Loucy (cell line): ENCODE measurements around the gene OR7G1.
"Not testable (repeated sequence)": the region's sequence is repeated elsewhere in the genome, so short reads cannot be mapped to it uniquely, and the experiment has no call there.

Source experiments
- H2AFZ ChIP-seq: fragments of 200-600 bp; sonication (generic); 2 replicates; pipeline ENCODE4 v1.6.0; 2016; ENCODE audit warnings: antibody characterized with exemption, mild to moderate bottlenecking, low read length, moderate library complexity
- H3F3A ChIP-seq: fragments of 200-600 bp; 2 replicates; pipeline ENCODE4 v1.6.0; 2016; ENCODE audit warnings: antibody characterized with exemption, low read depth, mild to moderate bottlenecking
- H3K27me3 ChIP-seq: fragments of 200-600 bp; sonication (generic); 2 replicates; pipeline ENCODE4 v1.6.1; 2014; ENCODE audit warnings: low read length, mild to moderate bottlenecking; ENCODE audit not compliant: insufficient read depth, poor library complexity, severe bottlenecking
- H3K36me3 ChIP-seq: fragments of 200-600 bp; sonication (generic); 2 replicates; pipeline ENCODE4 v1.6.1; 2016; ENCODE audit warnings: low read length; ENCODE audit not compliant: insufficient read depth
- H3K4me1 ChIP-seq: fragments of 200-600 bp; sonication (generic); 2 replicates; pipeline ENCODE4 v1.5.1; 2014; ENCODE audit warnings: low read length, mild to moderate bottlenecking; ENCODE audit not compliant: insufficient read depth, poor library complexity, severe bottlenecking
- H3K4me2 ChIP-seq: fragments of 200-600 bp; sonication (generic); 2 replicates; pipeline ENCODE4 v1.6.0; 2014; ENCODE audit warnings: antibody characterized with exemption, low read length, low read depth, mild to moderate bottlenecking; ENCODE audit not compliant: poor library complexity, severe bottlenecking
- H3K4me3 ChIP-seq: fragments of 200-600 bp; sonication (generic); 2 replicates; pipeline ENCODE4 v1.5.1; 2014; ENCODE audit warnings: low read length, mild to moderate bottlenecking, mixed read lengths; ENCODE audit not compliant: poor library complexity, severe bottlenecking
- H3K79me2 ChIP-seq: fragments of 200-600 bp; sonication (generic); 2 replicates; pipeline ENCODE4 v1.6.1; 2014; ENCODE audit warnings: low read length; ENCODE audit not compliant: insufficient read depth
- H3K9ac ChIP-seq: fragments of 200-600 bp; sonication (generic); 2 replicates; pipeline ENCODE4 v1.6.0; 2014; ENCODE audit warnings: mild to moderate bottlenecking, low read depth, low read length, moderate library complexity; ENCODE audit not compliant: poor library complexity, severe bottlenecking
- H3K9me2 ChIP-seq: fragments of 200-600 bp; sonication (generic); replicated peaks from 2 replicates; pipeline ENCODE4 v1.6.1; 2016; ENCODE audit warnings: low read depth, low read length, mixed read lengths
- H3K9me3 ChIP-seq: fragments of 200-600 bp; sonication (generic); 2 replicates; pipeline ENCODE4 v1.6.1; 2014; ENCODE audit warnings: mild to moderate bottlenecking, antibody characterized with exemption, low read length, low read depth; ENCODE audit not compliant: insufficient read depth
- H4K20me1 ChIP-seq: fragments of 200-600 bp; sonication (generic); 2 replicates; pipeline ENCODE4 v1.6.0; 2014; ENCODE audit warnings: antibody characterized with exemption, low read length, mild to moderate bottlenecking; ENCODE audit not compliant: insufficient read depth, poor library complexity, severe bottlenecking
- EZH2phosphoT487 ChIP-seq: fragments of 200-600 bp; IDR thresholded peaks from 2 replicates; pipeline ENCODE4 v1.6.1; 2018; ENCODE audit warnings: antibody characterized with exemption, mild to moderate bottlenecking, moderate library complexity, borderline replicate concordance
- TF ChIP-seq, protein P1 (sequence below): fragments of 200-600 bp; sonication (generic); conservative IDR thresholded peaks from 2 replicates; pipeline ENCODE4 v1.5.1; 2014; ENCODE audit warnings: mild to moderate bottlenecking, antibody characterized with exemption, low read length

OR7G1 gene

GRCh38 chr19:9073806-9074205, 41.8 kb downstream of the OR7G1 start:
- Histone ChIP-seq H3K9me3 (no peaks in the 10 kb centered on the region), H3K27me3 (no peaks in the 10 kb centered on the region), H3K4me2 (no peak overlapping the region), H3K36me3 (no peaks in the 10 kb centered on the region), H3K9ac (no peak overlapping the region), H3K79me2 (no peaks in the 10 kb centered on the region), H4K20me1 (no peaks in the 10 kb centered on the region), H3K4me3 (no peak overlapping the region), H2AFZ (no peak overlapping the region), H3F3A (no peaks in the 10 kb centered on the region), H3K9me2 (no peaks in the 10 kb centered on the region), H3K4me1 (no peaks in the 10 kb centered on the region)
- no peak for TF ChIP-seq EZH2phosphoT487
- TF ChIP-seq, protein P1, sequence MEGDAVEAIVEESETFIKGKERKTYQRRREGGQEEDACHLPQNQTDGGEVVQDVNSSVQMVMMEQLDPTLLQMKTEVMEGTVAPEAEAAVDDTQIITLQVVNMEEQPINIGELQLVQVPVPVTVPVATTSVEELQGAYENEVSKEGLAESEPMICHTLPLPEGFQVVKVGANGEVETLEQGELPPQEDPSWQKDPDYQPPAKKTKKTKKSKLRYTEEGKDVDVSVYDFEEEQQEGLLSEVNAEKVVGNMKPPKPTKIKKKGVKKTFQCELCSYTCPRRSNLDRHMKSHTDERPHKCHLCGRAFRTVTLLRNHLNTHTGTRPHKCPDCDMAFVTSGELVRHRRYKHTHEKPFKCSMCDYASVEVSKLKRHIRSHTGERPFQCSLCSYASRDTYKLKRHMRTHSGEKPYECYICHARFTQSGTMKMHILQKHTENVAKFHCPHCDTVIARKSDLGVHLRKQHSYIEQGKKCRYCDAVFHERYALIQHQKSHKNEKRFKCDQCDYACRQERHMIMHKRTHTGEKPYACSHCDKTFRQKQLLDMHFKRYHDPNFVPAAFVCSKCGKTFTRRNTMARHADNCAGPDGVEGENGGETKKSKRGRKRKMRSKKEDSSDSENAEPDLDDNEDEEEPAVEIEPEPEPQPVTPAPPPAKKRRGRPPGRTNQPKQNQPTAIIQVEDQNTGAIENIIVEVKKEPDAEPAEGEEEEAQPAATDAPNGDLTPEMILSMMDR: no peak

- H3K9ac ChIP-seq, H3K9me2 ChIP-seq, H3K4me3 ChIP-seq, H3K4me2 ChIP-seq, H3F3A ChIP-seq, H3K36me3 ChIP-seq, H3K79me2 ChIP-seq, H3K4me1 ChIP-seq, H2AFZ ChIP-seq, H3K27me3 ChIP-seq, H3K9me3 ChIP-seq, H4K20me1 ChIP-seq: not testable (repeated sequence)
Observed at GRCh38 chr19:9071720-9072119, 43.8 kb downstream of the OR7G1 start.

DNA sequence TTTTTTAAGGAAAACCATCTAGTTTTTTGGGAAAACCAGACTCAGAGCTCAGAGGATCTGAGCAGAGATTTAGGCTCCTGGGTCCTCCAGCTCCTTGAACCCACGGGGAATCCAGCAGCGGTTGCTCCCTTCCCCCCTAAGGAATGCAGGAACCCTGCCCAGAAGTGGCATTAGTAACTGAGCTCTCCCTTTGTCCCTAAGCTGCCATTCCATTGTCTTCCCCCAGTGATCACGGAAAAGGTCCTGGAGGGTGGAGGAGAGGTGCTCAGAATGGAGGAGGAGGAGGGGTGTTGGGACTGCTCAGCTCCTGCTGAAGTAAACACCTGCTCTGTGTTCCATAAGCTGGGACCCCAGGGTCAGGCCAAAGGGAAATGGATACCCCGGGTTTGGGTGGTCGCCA, 45.5 kb downstream of the OR7G1 start:
- Histone ChIP-seq H3K27me3 (no peaks in the 10 kb centered on the region), H3K9me3 (no peaks in the 10 kb centered on the region), H2AFZ (no peak overlapping the region), H3K9me2 (no peaks in the 10 kb centered on the region), H3F3A (no peaks in the 10 kb centered on the region), H3K79me2 (no peaks in the 10 kb centered on the region), H4K20me1 (no peaks in the 10 kb centered on the region), H3K4me2 (no peak overlapping the region), H3K9ac (no peak overlapping the region), H3K4me1 (no peaks in the 10 kb centered on the region), H3K36me3 (no peaks in the 10 kb centered on the region), H3K4me3 (no peak overlapping the region)
- no peak for TF ChIP-seq EZH2phosphoT487
- TF ChIP-seq, protein P1: no peak

DNA sequence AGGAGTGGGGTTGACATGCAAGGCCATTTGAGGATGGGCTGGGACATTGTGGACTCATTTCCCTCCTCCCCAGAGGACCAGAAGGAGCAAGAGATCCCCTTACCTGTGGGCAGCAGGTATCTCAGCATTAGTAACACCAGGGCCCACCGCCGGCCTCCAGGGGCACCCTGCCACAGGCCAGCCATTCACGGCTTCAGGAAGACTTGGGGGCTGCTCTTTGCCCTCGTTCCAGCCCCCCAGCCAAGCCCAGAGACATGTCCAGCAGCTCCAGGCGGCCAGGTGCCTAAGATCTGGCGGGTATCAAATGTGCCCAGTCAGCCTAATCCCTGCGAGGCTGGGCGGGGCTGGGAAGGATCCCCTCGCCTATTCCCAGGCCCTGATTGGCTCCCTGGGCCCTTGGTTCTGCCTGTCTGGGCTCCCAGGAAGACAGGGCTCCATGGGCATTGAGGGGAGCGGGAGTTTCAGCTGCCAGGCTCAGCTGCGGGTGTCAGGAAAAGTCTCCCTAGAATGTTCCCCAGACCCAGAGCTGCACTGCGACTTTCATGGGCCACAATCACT, 50.0 kb downstream of the OR7G1 start:
- H3K4me2 ChIP-seq: no peak overlapping the region
- H3F3A ChIP-seq: no peaks in the 10 kb centered on the region
- no peaks in the 10 kb centered on the region for H3K4me1 ChIP-seq
- no peaks in the 10 kb centered on the region for H3K79me2 ChIP-seq
- H4K20me1 ChIP-seq: no peaks in the 10 kb centered on the region
- H2AFZ ChIP-seq: no peak overlapping the region
- H3K9ac ChIP-seq: no peak overlapping the region
- no peaks in the 10 kb centered on the region for H3K27me3 ChIP-seq
- H3K4me3 ChIP-seq: no peak overlapping the region
- no peak for TF ChIP-seq EZH2phosphoT487
- TF ChIP-seq, protein P1: no peak
- no peaks in the 10 kb centered on the region for H3K9me2 ChIP-seq
- no peaks in the 10 kb centered on the region for H3K9me3 ChIP-seq
- no peaks in the 10 kb centered on the region for H3K36me3 ChIP-seq
